COLO668 (cell line): ENCODE measurements around the gene TRIP12.
"Not testable (repeated sequence)": the region's sequence is repeated elsewhere in the genome, so short reads cannot be mapped to it uniquely, and the experiment has no call there.

Experiments used
- DNase-seq: peaks from one replicate; lab custom pipeline; 2025; ENCODE audit not compliant: unreplicated experiment; lab: John Stamatoyannopoulos, UW

Gene TRIP12

DNA sequence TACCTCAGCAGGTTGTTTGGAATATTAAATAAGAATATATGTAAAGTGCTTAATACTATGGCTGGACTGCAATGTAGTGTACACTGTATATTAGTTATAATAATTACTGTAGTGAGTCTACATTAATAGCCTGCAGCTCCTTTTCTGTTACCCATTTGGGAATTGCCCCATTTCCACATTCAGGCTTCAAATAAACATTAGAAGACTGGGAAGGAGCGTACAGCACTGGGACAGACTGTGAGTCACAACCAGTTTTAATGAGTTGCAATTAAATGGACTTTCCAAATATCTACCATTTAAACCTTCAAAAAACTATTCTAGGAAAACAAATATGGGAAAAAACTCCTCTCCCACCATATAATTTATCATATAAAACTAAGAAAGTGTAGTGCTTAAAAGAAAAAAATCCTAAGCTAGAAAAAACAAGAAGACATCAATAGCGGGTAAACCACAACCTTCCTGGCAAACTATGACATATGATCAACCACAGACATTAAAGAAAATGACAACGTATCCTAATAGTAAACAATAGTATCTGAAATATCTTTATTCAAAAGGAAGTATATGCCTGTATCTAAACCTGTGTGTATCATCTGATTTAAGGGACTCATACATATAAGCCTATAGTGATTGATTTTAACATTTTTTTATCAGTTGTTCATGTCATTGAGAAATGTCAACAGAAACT lies 86.1 kb downstream of the TRIP12 start:
- no peak for DNase-seq

- DNase-seq: not testable (repeated sequence)
These were observed 87.4 kb downstream of the TRIP12 start for GRCh38 chr2:229834368-229834767.

DNA sequence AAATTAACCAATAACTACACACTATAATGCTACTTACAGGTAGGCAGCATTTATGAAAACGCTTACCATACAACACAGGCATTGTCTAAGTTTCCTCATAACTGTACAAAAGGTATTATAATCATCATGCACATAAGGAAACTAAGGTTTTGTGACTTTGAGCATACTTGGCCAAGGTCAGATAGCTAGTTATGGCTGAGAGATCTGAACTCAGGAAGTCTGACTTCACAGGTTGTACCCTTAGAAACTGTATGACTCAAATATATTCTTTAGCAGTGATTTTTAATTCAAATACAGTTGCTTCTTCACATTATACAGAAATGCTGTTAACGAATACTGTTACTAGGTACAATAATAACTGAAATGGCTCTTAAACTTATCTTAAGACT lies 89.3 kb downstream of the TRIP12 start:
- DNase-seq: no peak

- DNase-seq: no peak
These were observed 89.9 kb downstream of the TRIP12 start for GRCh38 chr2:229831805-229832509.

GRCh38 chr2:229825476-229825875 lies 96.3 kb downstream of the TRIP12 start:
- no peak for DNase-seq

- no peak for DNase-seq
These were observed 100.5 kb downstream of the TRIP12 start for GRCh38 chr2:229821316-229821715.

DNA sequence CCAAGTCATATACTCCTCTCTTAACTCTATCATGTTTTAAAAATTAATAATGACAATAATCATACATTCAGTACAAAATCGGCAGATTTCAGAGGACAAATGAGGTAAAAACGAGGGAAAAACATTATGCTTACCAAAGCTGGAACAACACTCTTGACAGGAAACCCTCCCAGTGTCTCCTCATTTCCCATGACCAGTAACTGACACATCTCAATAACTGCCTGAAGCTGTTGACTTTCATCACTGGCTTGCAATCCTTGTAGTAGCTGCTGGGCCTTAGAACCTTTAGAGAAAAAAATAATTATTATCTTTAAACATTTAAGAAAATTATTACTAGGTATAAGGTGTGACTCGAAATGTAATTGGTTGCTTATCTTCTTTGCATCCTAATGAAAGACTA lies 103.6 kb downstream of the TRIP12 start:
- no peak for DNase-seq

- DNase-seq: no peak
These were observed 106.0 kb downstream of the TRIP12 start for GRCh38 chr2:229815858-229816257.

DNA sequence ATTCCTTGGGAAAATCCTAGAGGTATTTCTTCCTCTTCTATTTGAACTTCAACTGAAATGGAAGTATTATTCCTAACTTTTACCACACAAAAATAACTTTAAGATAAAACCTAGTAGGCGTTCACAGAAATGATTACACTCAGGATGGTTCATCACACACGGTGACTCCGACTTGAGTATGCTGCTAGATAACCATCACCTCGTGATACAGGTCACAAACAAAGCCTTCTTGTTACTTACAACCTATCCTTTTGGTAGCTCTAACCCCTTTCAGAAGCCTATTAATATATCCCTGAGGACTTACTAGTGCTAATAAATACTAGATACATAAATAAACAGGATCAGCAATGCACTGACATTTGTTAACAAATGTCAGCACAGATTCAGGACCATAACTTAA lies 106.5 kb downstream of the TRIP12 start:
- DNase-seq: no peak

- no peak for DNase-seq
These were observed 111.0 kb downstream of the TRIP12 start for GRCh38 chr2:229810786-229811185.

- DNase-seq: no peak
These were observed 116.2 kb downstream of the TRIP12 start for GRCh38 chr2:229805559-229805958.

- DNase-seq: no peak
These were observed 119.0 kb downstream of the TRIP12 start for GRCh38 chr2:229802785-229803184.

DNA sequence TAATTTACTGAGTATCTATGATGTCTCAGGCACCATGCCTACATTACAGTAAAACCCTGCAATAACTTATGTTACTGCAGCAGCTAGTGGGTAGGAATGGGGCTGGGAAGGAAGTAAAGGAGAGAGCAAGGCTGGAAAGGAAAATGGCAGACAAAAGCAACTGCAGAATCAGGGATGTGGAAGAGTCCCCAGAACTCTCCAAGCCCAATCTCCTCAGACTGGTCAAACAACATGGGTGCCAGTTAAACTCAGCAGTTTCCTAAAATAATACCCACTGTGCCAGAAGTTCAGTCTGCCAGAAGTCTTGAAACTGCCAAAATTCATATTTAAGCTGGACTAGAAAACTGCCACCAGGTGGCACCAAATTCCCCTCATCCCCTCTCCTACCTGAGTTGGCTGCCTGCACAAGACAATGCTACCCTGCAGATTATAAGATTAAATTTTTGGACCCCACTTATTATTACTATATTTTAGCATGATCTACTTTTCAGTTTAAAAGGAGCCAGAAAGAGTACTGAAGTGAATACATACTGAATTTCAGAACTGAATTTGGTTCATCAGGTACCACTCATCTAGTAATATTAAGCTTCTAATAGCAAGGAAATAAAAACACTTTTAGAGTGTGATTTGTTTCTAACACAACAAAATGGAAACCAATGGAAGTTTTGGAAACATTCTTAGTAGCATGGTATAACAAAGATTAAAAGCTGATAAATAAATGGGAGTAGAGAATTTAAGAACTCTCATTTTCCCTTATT lies 120.6 kb downstream of the TRIP12 start:
- peak; percentile 56 for DNase-seq

GRCh38 chr2:229798446-229799155 lies 123.2 kb downstream of the TRIP12 start:
- DNase-seq: no peak

DNA sequence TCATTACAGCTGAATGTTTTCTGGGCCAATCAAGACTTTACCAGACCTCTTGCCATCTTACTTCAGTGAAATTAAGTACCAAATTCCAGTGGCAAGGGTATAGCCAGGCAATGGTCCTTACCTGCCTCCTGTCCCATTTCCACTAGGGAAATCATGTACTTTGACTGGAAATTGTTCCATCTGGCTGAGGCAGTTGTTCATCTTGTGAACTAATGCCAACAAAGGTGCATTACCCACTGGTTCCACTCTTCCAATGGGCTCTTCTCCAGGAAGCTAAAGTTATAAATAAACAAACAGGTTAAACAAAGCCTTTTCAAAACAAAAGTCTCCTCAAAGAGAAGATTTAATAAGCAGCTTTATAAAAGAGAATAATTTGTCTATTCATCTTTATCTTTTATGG lies 126.8 kb downstream of the TRIP12 start:
- no peak for DNase-seq

DNA sequence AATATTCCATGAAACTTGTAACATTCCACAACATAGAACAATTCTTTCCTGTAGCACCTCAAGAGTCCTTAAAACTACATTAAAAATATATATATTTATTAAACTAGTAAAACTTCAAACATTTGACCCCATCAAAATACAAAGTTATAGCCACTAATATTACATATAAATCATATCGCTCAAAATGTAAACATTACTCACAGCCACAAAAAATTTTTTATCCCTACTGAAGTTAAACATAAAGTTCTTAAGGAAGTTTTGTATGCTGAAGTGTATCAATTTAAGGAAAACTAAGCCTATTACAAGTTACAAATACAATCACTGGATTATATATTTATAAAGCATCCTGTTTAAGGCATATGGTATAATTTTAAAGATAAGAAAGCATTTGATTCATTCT lies 127.2 kb downstream of the TRIP12 start:
- no peak for DNase-seq

DNA sequence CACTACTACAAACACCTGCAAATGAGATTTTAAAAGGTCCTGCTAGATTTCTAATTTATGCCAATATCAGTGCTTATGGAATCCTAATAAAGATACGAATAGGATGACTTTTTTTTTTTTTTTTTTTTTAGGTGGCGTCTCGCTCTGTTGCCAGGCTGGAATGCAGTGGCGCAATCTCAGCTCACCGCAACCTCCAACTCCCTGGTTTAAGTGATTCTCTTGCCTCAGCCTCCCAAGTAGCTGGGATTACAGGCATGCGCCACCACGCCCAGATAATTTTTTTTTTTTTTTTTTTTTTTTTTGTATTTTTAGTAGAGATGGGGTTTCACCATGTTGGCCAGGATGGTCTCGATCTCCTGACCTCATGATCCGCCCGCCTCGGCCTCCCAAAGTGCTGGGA lies 135.5 kb downstream of the TRIP12 start:
- not testable (repeated sequence) for DNase-seq

- no peak for DNase-seq
These were observed 137.0 kb downstream of the TRIP12 start for GRCh38 chr2:229784791-229785190.

DNA sequence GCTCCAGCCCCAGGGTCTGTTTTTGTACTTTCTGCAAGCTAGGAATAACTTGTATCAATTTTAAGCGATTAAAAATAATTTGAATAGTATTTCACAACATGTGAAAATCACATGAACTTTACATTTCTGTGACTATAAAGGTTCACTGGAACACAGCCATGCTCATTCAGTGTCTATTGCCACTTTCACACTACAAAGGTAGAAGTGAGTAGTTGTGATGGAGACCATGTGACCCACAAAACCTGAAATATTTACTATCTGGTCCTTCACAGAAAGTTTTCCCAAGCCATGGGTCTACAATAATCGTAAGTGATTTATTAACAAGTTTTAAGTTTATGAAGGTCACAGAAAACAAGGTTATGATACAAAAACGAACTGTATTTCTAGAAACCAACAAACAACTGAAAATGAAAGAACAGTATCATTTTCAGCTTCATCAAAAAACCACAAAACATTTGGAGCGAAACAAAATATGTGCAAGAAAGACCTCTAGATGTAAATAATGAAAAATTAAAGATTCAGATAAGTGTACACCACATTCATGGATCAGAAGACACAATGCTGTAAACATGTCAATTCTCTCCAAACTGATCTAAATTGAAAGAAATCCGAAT lies 138.6 kb downstream of the TRIP12 start:
- no peak for DNase-seq

GRCh38 chr2:229780856-229781773 lies 140.7 kb downstream of the TRIP12 start:
- DNase-seq: no peak
